Sigmoid colon (tissue), 7 donors: ENCODE measurements around the gene ZCCHC24. TPM values are rescaled to one million over a fixed set of nuclear protein-coding genes. Genes with fewer than 3 reads are reported as not detected.
"Not testable (repeated sequence)": the region's sequence is repeated elsewhere in the genome, so short reads cannot be mapped to it uniquely, and the experiment has no call there.

ENCODE experiments used
- DNase-seq: peaks from one replicate; pipeline ENCODE4 v3.0.0-alpha.2; 2019
- H3K27ac ChIP-seq, 4 donors: fragments of 200-600 bp; sonication (generic); one replicate each; pipeline ENCODE4 v1.5.1; 2016 to 2019; ENCODE audit warnings: mild to moderate bottlenecking in 1 of 4
- H3K27me3 ChIP-seq, 3 donors: fragments of 200-600 bp; sonication (generic); one replicate each; pipeline ENCODE4 v1.5.1; 2019; ENCODE audit warnings: mild to moderate bottlenecking in 1 of 3
- H3K36me3 ChIP-seq, 4 donors: fragments of 200-600 bp; sonication (generic); one replicate each; pipeline ENCODE4 v1.5.1; 2016 to 2019
- H3K4me1 ChIP-seq, 4 donors: fragments of 200-600 bp; sonication (generic); one replicate each; pipeline ENCODE4 v1.5.1; 2017 to 2019
- H3K4me3 ChIP-seq, 4 donors: fragments of 200-600 bp; sonication (generic); one replicate each; pipeline ENCODE4 v1.5.1; 2017 to 2019; ENCODE audit warnings: mild to moderate bottlenecking in 2 of 4, moderate library complexity in 1 of 4
- H3K9me3 ChIP-seq, 4 donors: fragments of 200-600 bp in 3 of 4; sonication (generic) in 3 of 4; one replicate each; pipeline versions ENCODE4 v1.5.1 to v1.6.1; 2013 to 2019
- CTCF ChIP-seq, 4 experiments: fragments of 450-650 bp in 3 of 4; fragments of 200-600 bp in 1 of 4; IDR thresholded peaks; one replicate each; pipeline ENCODE4 v1.5.1; 2016 to 2019; ENCODE audit warnings: antibody characterized with exemption in 4 of 4, mild to moderate bottlenecking in 3 of 4, moderate library complexity in 2 of 4
- EP300 ChIP-seq, 4 donors: sonication (generic); formaldehyde crosslinking; IDR thresholded peaks; one replicate each; pipeline ENCODE4 v1.6.1; 2017; ENCODE audit warnings: antibody characterized with exemption in 4 of 4
- POLR2A ChIP-seq, 2 donors: fragments of 450-650 bp; IDR thresholded peaks; one replicate each; pipeline ENCODE4 v1.6.1; 2016; ENCODE audit warnings: antibody characterized with exemption in 2 of 2, mild to moderate bottlenecking in 2 of 2, moderate library complexity in 2 of 2
- POLR2AphosphoS5 ChIP-seq, 4 donors: sonication (generic); formaldehyde crosslinking; IDR thresholded peaks; one replicate each; pipeline ENCODE4 v1.6.1; 2017; ENCODE audit warnings: antibody characterized with exemption in 4 of 4
- WGBS, 2 donors: extraction: QIAGEN DNeasy Blood & Tissue Kit; methylation state at CpG; one replicate each; pipeline ENCODE4 v1.1.7; 2013; 5-methylcytosine and 5-hydroxymethylcytosine counted together
- intact Hi-C: fragments of 100-400 bp; cut with DNase I; formaldehyde crosslinking; loops from one replicate; pipeline ENCODE4 v1.15.1; 2023
- polyA plus RNA-seq, 3 donors: library from polyadenylated mRNA; stranded (reverse); fragments of 200-250 nt; gene quantifications; one replicate each; pipeline ENCODE4 v1.2.3, GENCODE V29; 2013
- total RNA-seq, 4 donors: library from RNA; depleted of rRNA; stranded (reverse); fragments of >200 nt; gene quantifications; one replicate each; pipeline ENCODE4 v1.1.0, GENCODE V29; 2016
- donor health status: healthy with polysubstance abuse.
- donor health status: Bipolar disorder and iron deficiency.
- donor health status: healthy.

ZCCHC24 gene
- total and polyA plus RNA-seq, 7 donors = 7.6 to 141 (median 82.6) TPM

GRCh38 chr10:79448732-79449049, 3.3 kb upstream of the ZCCHC24 start:
- intact Hi-C loops = loop anchor here (5.0 kb wide), 1 partner anchor 176 kb away; no protein-coding TSS in a partner anchor
- WGBS, 2 donors = 92 to 98% methylated on average over 2 of the region's 2 CpGs
- H3K9me3 ChIP-seq = no peaks in the 10 kb centered on the region
- no peak overlapping the region for H3K4me3 ChIP-seq
- DNase-seq = no peak
- H3K4me1 ChIP-seq = peaks cover 0 to 35% (median 25%) of the 10 kb centered on the region in 4 donors
- no peaks in the 10 kb centered on the region for H3K36me3 ChIP-seq
- TF ChIP-seq POLR2AphosphoS5 (IDR thresholded peaks at IDR 0.05) (no peak), CTCF (IDR thresholded peaks at IDR 0.05) (no peak), EP300 (IDR thresholded peaks at IDR 0.05) (no peak), POLR2A (IDR thresholded peaks at IDR 0.05) (no peak)
- no peak overlapping the region for H3K27ac ChIP-seq
- no peaks in the 10 kb centered on the region for H3K27me3 ChIP-seq

- intact Hi-C loops = loop anchor here (2.0 to 5.0 kb wide), 2 partner anchors 67 to 176 kb away; no protein-coding TSS in a partner anchor
- 88 to 94% methylated on average over 5 of the region's 5 CpGs for WGBS, 2 donors
- Histone ChIP-seq H3K4me1 (peaks cover 0 to 35% (median 30%) of the 10 kb centered on the region in 4 donors), H3K27me3 (no peaks in the 10 kb centered on the region), H3K4me3 (no peak overlapping the region), H3K27ac (peak overlapping the region in 1 of 4 donors; percentile 98), H3K9me3 (no peaks in the 10 kb centered on the region), H3K36me3 (no peaks in the 10 kb centered on the region)
- no peak for TF ChIP-seq EP300 (IDR thresholded peaks at IDR 0.05)
- TF ChIP-seq CTCF (IDR thresholded peaks at IDR 0.05) = no peak
- no peak for TF ChIP-seq POLR2A (IDR thresholded peaks at IDR 0.05)
- TF ChIP-seq POLR2AphosphoS5 (IDR thresholded peaks at IDR 0.05) = no peak
- peak; percentile 57 for DNase-seq
Observed at GRCh38 chr10:79447911-79448731, 2.7 kb upstream of the ZCCHC24 start.

GRCh38 chr10:79447249-79447648, 1.8 kb upstream of the ZCCHC24 start:
- WGBS, 2 donors = 79 to 89% methylated on average over 6 of the region's 6 CpGs
- Histone ChIP-seq H3K4me1 (peaks cover 0 to 38% (median 33%) of the 10 kb centered on the region in 4 donors), H3K27ac (peak overlapping the region in 3 of 4 donors; percentile 98 to 100 (median 99))
- DNase-seq, H3K4me3 ChIP-seq, H3K27me3 ChIP-seq, H3K36me3 ChIP-seq, H3K9me3 ChIP-seq: not testable (repeated sequence)
- intact Hi-C loops = loop anchor here (2.0 to 5.0 kb wide), 2 partner anchors 66 to 175 kb away; no protein-coding TSS in a partner anchor

- H3K4me3 ChIP-seq = peak overlapping the region; percentile 40 to 100 (median 96)
- H3K27me3 ChIP-seq = no peaks in the 10 kb centered on the region
- no peak for DNase-seq
- peak overlapping the region in 3 of 4 donors; percentile 98 to 100 (median 99) for H3K27ac ChIP-seq
- WGBS, 2 donors = 26 to 50% methylated on average over 16 of the region's 16 CpGs
- peaks cover 0 to 38% (median 33%) of the 10 kb centered on the region in 4 donors for H3K4me1 ChIP-seq
- no peaks in the 10 kb centered on the region for H3K9me3 ChIP-seq
- H3K36me3 ChIP-seq = no peaks in the 10 kb centered on the region
- TF ChIP-seq CTCF (IDR thresholded peaks at IDR 0.05) = no peak
- TF ChIP-seq EP300 (IDR thresholded peaks at IDR 0.05) = no peak
- TF ChIP-seq POLR2AphosphoS5 (IDR thresholded peaks at IDR 0.05) = peak in 2 of 4 donors; percentile 42 to 43
- intact Hi-C loops = loop anchor here (2.0 to 5.0 kb wide), 2 partner anchors 66 to 174 kb away; no protein-coding TSS in a partner anchor
Observed at GRCh38 chr10:79446758-79447084, 1.3 kb upstream of the ZCCHC24 start.

GRCh38 chr10:79445977-79446757, 743 bp upstream of the ZCCHC24 start:
- TF ChIP-seq CTCF (IDR thresholded peaks at IDR 0.05) (no peak), POLR2A (IDR thresholded peaks at IDR 0.05) (peak; percentile 68 to 84), EP300 (IDR thresholded peaks at IDR 0.05) (no peak), POLR2AphosphoS5 (IDR thresholded peaks at IDR 0.05) (peak; percentile 87 to 92 (median 90))
- Histone ChIP-seq H3K27ac (peak overlapping the region in 3 of 4 donors; percentile 98 to 100 (median 99)), H3K27me3 (no peaks in the 10 kb centered on the region), H3K4me3 (peak overlapping the region; percentile 40 to 100 (median 96)), H3K4me1 (peaks cover 0 to 40% (median 36%) of the 10 kb centered on the region in 4 donors), H3K36me3 (no peaks in the 10 kb centered on the region), H3K9me3 (no peaks in the 10 kb centered on the region)
- 1 to 2% methylated on average over 43 of the region's 43 CpGs for WGBS, 2 donors
- intact Hi-C loops = loop anchor here (2.0 to 5.0 kb wide), 3 partner anchors 45 to 174 kb away; no protein-coding TSS in a partner anchor
- DNase-seq = peak; percentile 91
